Brain microvascular endothelial cell (primary cell): ENCODE data around the gene MFAP1.
"Not testable (repeated sequence)": the region's sequence is repeated elsewhere in the genome, so short reads cannot be mapped to it uniquely, and the experiment has no call there.

ENCODE experiments used
- DNase-seq: peaks from one replicate; pipeline ENCODE4 v3.0.0-alpha.2; 2020
- H3K27ac ChIP-seq: fragments of 250-450 bp; sonication (Bioruptor Pico); 2 replicates; pipeline ENCODE4 v1.5.1; 2020; ENCODE audit warnings: mild to moderate bottlenecking, moderate library complexity
- H3K27me3 ChIP-seq: fragments of 250-450 bp; sonication (Bioruptor Pico); replicated peaks from 2 replicates; pipeline ENCODE4 v1.5.1; 2020; ENCODE audit warnings: mild to moderate bottlenecking
- H3K36me3 ChIP-seq: fragments of 250-450 bp; sonication (Bioruptor Pico); replicated peaks from 2 replicates; pipeline ENCODE4 v1.5.1; 2020; ENCODE audit warnings: mild to moderate bottlenecking
- H3K4me3 ChIP-seq: 2 replicates; pipeline ENCODE4 v1.5.1; 2011; ENCODE audit warnings: low read depth, mild to moderate bottlenecking, control low read depth, low read length, moderate library complexity
- in situ Hi-C: cut with HindIII; loops from 2 replicates; pipeline ENCODE4 v1.10.0; 2017; ENCODE audit warnings: low sequenced_read_pairs, low pct_ligation_motif_present
- TF ChIP-seq, protein P1 (sequence below): IDR thresholded peaks from 2 replicates; pipeline ENCODE4 v1.5.1; 2011; ENCODE audit warnings: low read depth, mild to moderate bottlenecking, moderate library complexity, low read length, control low read depth, inconsistent platforms; ENCODE audit errors: missing control alignments

Gene MFAP1

GRCh38 chr15:43867096-43867495, 42.6 kb upstream of the MFAP1 start:
- in situ Hi-C loops: no loop called here
- TF ChIP-seq, protein P1, sequence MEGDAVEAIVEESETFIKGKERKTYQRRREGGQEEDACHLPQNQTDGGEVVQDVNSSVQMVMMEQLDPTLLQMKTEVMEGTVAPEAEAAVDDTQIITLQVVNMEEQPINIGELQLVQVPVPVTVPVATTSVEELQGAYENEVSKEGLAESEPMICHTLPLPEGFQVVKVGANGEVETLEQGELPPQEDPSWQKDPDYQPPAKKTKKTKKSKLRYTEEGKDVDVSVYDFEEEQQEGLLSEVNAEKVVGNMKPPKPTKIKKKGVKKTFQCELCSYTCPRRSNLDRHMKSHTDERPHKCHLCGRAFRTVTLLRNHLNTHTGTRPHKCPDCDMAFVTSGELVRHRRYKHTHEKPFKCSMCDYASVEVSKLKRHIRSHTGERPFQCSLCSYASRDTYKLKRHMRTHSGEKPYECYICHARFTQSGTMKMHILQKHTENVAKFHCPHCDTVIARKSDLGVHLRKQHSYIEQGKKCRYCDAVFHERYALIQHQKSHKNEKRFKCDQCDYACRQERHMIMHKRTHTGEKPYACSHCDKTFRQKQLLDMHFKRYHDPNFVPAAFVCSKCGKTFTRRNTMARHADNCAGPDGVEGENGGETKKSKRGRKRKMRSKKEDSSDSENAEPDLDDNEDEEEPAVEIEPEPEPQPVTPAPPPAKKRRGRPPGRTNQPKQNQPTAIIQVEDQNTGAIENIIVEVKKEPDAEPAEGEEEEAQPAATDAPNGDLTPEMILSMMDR: no peak
- DNase-seq: no peak

GRCh38 chr15:43866636-43867035, 42.1 kb upstream of the MFAP1 start:
- H3K36me3 ChIP-seq, H3K27me3 ChIP-seq, in situ Hi-C loops, H3K27ac ChIP-seq, DNase-seq, H3K4me3 ChIP-seq: not testable (repeated sequence)

More at GRCh38 chr15:43867096-43867495, 42.6 kb upstream of the MFAP1 start:
- Histone ChIP-seq H3K27ac (no peak overlapping the region), H3K36me3 (no peaks in the 10 kb centered on the region), H3K27me3 (no peaks in the 10 kb centered on the region), H3K4me3 (no peak overlapping the region)

DNA sequence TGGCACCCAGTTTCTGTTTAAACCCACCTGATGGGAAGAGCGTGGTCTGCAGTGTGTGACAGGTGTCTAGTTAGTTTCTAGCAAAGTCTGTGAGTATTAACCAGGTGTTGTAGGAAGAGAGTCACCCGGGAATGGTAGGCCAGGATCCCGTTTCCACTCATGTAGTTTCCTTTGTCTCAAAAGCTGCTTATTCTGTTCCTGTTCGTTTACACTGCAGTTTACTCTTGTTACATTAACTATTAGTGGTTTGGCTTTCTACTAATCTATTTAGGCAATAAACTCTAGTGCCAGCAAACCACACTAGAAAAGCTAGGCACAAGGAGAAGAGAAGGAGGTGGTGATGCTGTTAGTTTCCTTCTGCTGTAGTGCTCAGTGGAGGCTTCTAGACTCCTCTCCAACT, 35.1 kb upstream of the MFAP1 start:
- in situ Hi-C loops: no loop called here
- TF ChIP-seq, protein P1: no peak
- no peaks in the 10 kb centered on the region for H3K27me3 ChIP-seq
- no peak overlapping the region for H3K27ac ChIP-seq
- no peak for DNase-seq
- H3K36me3 ChIP-seq: no peaks in the 10 kb centered on the region
- no peak overlapping the region for H3K4me3 ChIP-seq

DNA sequence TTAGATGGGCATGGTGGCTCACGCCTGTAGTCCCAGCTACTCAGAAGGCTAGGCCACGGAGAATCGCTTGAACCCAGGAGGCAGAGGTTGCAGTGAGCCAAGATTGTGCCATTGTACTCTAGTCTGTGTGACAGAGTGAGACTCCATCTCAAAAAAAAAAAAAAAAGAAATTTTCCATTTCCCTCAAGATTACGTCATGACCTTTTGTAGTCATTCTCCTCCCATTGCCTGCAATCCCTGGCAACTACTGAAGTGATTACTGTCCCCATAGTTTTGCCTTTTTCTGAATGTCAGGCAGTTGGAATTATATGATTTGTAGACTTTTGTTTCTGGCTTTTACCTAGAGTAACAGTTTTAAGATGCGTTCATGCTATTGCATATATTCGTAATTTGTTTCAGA, 30.3 kb upstream of the MFAP1 start:
- TF ChIP-seq, protein P1: no peak
- no peak for DNase-seq
- H3K27ac ChIP-seq: no peak overlapping the region
- H3K27me3 ChIP-seq: no peaks in the 10 kb centered on the region
- H3K4me3 ChIP-seq: no peak overlapping the region
- in situ Hi-C loops: no loop called here
- no peaks in the 10 kb centered on the region for H3K36me3 ChIP-seq

- Histone ChIP-seq H3K27ac (no peak overlapping the region), H3K36me3 (no peaks in the 10 kb centered on the region), H3K4me3 (no peak overlapping the region), H3K27me3 (no peaks in the 10 kb centered on the region)
- TF ChIP-seq, protein P1: no peak
- DNase-seq: no peak
- in situ Hi-C loops: no loop called here
Measured at GRCh38 chr15:43852607-43853006, 28.1 kb upstream of the MFAP1 start.

- DNase-seq: no peak
- H3K36me3 ChIP-seq: no peaks in the 10 kb centered on the region
- no peak overlapping the region for H3K27ac ChIP-seq
- TF ChIP-seq, protein P1: no peak
- in situ Hi-C loops: no loop called here
- H3K27me3 ChIP-seq: no peaks in the 10 kb centered on the region
- no peak overlapping the region for H3K4me3 ChIP-seq
Measured at GRCh38 chr15:43851251-43851650, 26.8 kb upstream of the MFAP1 start.
